GM11168 (cell line): ENCODE data around the gene ISM1.

ENCODE experiments used
- in situ Hi-C: fragments of 300-500 bp; cut with MboI; formaldehyde crosslinking; loops from one replicate; pipeline ENCODE4 v1.12.0; 2022; ENCODE audit warnings: low sequenced_read_pairs; ENCODE audit not compliant: unreplicated experiment

ISM1 gene

DNA sequence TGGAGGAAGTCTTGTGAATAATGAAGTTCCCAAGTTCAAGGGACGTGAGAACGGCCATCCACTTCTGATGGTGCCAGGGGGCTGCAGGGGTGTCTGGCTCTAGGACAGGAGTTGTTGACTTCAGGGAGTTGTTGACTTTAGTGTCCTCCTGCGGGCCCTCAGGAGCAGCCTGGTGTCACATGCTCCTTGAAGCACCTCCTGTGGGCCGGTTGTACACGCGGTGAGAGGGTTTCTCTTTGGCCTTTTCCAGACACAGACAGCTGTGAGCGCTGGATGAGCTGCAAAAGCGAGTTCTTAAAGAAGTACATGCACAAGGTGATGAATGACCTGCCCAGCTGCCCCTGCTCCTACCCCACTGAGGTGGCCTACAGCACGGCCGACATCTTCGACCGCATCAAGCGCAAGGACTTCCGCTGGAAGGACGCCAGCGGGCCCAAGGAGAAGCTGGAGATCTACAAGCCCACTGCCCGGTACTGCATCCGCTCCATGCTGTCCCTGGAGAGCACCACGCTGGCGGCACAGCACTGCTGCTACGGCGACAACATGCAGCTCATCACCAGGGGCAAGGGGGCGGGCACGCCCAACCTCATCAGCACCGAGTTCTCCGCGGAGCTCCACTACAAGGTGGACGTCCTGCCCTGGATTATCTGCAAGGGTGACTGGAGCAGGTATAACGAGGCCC is 77.8 kb downstream of the ISM1 start:
- in situ Hi-C loops = no loop called here

DNA sequence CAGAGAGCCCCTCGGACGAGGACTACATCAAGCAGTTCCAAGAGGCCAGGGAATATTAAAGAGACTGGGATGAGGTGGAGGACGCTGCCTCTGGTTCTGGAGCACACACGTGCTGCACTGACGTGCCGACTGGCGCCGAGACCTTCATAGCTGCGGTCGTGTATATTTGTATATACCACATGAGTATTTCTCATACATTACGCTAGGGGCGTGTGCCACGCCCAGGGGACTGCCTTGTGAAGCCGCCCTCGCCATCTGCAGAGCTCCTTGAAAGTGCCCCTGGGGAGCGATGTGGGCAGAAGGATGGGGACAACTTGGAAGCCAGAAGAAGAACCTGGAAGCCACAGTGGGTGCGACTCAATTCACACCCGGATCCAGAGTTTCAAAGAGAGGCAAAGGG is 78.3 kb downstream of the ISM1 start:
- in situ Hi-C loops = no loop called here

DNA sequence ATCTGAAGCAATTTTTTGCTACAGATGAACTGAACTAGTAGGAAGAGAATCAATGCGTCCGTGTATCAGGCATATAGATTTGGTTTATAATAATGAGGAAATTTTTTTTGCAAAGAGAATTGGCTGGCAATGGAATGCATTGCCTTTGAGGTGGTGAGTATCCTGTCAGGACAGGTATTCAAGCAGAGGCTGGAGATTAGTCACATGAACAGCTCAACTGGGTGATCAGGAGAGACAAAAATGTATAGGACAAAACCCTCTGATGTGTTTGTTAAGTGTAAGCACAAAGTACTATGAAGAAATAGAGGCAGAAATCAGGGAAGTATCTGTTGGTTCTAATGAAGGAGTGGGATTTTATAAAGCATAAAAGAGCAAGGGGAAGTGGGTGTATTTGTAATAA is 80.5 kb downstream of the ISM1 start:
- in situ Hi-C loops = no loop called here

DNA sequence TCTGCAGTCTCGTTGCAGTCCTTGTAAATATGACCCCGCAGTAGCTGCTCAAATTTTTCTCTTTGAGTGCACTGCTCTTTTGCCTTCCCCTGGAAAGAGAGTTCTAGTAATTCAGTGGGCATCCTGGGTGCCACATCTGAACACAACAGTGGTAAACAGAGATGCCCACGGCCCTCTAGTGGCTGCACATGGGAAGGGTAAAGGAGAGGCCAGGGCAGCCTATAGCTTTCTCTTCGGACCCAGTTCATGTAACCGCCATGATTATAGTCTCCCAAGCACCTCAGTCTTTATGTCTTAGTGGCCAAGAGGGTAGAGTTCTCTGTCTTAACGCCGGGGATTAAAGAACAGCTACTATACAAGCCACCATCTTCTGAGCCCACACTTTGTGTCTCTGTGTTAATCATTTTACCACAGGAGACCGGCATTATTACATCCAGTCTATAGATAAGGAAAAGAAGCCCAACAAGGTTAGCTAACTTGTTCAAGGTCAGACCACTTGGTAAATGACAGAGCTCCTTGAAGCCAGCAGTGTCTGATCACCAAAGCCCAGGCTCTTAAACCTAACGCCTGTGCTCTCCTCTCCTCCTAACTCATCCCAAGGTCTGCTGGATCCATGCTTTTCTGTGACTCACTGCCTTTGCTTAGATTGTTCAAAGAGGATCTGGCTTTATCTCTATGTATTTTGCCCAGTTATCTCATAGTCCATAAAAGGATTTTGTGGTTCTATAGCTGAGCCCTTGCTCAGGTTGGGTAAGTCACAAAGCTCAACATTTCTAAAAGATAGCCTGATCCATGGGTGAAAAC is 81.8 kb downstream of the ISM1 start:
- in situ Hi-C loops = no loop called here

DNA sequence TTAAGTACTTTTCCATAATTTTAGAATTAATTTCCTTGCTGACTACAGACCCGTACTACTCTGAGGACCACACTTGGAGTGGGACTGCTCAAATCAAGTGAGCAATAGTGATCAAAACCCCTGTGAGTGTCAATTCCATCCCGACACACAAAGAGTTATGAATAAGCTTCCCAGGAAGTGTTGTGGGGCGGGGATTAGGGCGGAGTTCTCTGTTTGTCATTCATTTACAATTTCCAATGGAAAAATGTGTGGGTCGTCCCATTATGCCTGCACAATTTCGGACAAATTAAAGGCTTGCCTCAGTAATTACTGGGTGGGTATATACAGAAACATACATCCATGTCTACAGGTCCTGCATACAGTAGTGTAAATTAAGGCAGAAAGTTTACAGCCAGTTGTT is 84.2 kb downstream of the ISM1 start:
- in situ Hi-C loops = no loop called here

DNA sequence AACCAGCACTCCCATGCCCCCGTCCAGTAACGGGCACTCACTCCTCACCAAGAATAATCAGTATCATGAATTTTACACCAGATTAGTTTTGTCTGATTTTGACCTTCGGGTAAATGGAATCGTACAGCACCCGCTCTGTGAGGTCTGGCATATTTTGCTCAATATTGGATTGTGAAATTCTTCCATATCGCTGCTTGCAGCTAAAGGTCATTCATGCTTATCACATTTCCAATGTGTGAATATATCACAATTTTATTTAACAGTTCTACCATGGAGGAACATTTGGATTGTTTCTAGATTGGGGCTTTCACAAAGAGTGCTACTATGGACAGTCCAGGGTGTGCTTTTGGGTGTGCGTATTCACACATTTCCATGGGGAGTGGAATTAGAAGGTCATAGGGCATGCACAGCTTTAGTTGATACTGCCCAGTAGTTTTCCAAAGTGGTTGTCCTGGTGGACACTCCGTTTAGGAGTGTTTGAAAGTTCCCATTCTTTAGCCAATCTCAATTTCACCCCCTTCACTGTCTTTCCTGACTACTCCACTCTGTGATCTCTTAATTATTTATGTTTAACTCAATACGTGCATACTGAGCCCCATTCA is 86.6 kb downstream of the ISM1 start:
- in situ Hi-C loops = no loop called here

DNA sequence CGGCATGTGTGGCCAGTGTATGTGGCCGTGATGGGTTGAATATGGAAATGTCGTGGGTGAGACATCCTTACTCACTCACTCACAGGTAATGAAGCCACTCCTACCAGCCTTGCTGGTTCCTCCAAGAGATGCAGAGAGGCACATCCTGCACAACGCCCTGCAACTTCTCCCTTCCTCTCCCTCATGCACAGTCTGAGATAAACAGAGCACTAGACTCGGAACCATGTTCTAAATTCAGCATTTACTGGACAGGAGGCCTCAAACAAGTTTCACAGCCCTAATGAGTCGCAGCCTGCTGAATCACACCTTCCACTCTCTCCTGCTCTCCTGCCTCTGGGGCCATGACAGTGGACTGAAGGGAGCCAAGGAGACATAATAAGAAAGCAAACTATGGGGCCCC is 91.2 kb downstream of the ISM1 start:
- in situ Hi-C loops = no loop called here

DNA sequence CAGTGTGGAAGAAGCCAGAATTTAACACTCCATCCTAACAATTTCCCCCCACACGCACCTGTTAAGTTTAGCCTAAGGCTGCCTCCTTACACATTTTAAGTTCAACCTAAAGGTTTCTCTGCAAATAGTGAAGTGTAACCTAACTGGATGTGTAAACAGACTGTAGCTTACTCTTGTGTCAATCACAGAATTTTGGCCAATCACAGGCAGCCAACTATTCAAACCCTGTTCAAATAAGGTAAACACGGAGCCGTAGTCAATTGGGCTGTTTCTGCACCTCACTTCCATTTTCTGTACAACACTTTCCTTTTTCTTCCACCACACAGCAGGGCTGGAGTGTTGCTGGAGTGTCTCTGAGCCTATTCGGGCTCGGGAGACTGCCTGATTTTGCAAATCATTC is 92.1 kb downstream of the ISM1 start:
- in situ Hi-C loops = no loop called here

DNA sequence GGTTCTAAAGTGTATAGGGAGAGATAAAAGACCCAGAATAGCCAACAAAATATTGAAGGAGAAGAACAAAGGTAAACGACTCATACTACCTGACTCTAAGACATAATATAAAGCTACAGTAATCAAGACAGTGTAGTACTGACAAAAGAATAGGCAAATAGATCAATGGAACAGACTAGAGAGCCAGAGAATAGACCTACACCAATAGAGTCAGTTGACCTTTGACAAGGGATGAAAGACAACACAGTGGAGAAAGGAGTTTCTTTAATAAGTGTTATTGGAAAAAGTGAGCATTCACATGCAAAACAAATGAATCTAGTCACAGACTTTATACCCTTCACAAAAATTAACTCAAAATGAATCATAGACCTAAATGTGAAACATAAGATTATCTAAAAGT is 96.4 kb downstream of the ISM1 start:
- in situ Hi-C loops = no loop called here

DNA sequence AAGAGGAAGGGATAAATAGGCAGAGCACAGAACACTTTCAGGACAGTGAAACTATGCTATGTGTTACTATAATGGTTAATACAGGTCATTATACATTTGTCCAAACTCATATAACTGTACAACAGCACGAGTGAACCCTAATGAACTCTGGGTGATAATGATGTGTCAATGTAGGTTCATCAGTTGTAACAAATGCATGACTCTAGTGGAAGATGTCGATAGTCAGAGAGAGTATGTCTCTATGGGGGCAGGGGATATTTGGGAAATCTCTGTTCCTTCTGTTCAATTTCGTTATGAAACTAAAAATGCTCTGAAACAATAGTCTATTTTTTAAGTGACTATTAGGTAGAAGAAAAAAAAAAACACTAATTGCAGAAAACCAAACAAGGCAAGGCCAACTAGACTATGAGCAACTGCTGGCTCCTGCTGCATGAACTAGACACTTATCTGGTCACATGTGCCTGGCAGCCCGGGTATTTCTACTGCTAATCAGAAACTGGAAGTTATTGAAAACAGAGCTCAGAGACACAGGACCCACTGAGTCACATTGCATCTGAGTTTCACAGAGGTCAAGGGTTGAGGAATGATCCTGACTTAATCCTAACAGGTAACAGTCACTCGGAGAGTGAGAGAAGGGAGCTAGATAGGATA is 97.9 kb downstream of the ISM1 start:
- in situ Hi-C loops = no loop called here

DNA sequence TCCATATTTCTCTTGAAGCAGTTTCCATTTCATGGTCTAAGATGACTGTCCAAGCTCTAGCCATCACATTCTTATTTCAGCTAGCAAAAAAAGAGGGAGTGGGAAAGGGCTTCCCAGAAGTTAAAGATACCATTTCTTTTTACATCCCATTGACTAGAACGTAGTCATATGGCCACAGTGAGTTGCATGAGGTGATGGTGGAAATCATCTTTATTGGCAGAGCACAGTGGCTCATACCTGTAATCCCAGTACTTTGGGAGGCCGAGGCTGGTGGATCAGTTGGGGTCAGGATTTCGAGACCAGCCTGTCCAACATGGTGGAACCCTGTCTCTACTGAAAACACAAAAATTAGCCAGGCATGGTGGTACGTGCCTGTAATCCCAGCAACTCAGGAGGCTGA is 99.6 kb downstream of the ISM1 start:
- in situ Hi-C loops = no loop called here

DNA sequence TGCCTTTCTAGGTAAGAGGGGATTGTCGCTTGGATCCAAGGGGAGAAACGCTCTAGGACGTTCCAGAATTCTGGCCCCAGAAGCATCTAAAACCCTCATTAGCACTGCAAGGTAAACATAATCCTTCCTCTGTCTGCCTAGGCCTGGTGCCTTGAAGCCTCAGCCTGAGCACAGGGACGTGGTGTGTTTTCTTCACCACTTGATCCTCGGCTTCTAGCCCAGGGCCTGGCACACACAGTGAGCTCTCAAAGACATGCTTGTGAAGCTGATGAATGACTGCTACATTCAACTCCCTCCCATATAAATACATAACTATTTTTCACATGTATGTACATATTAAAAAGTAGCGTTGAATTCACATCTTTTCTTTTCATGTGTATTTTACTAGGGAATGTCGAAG is 100.3 kb downstream of the ISM1 start:
- in situ Hi-C loops = no loop called here

DNA sequence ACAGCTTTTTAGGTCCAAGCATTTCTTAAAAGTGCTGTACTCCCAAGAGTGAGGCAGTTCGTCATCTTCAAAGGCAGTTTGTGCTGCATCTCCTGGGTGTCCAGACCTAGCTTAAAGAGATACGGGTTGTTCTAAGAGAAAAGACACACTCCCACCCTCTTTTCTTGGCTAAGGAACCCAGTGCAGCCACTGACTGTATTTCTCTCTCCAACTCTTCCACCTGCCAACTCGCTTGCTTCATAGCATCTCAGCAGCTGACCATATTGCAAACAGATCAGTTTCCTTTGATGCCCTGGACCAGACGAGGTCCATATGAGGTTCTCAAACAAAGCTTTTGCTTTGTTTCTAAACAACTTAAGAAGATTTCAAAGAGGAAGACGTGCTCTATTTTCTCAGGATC is 101.1 kb downstream of the ISM1 start:
- in situ Hi-C loops = no loop called here

DNA sequence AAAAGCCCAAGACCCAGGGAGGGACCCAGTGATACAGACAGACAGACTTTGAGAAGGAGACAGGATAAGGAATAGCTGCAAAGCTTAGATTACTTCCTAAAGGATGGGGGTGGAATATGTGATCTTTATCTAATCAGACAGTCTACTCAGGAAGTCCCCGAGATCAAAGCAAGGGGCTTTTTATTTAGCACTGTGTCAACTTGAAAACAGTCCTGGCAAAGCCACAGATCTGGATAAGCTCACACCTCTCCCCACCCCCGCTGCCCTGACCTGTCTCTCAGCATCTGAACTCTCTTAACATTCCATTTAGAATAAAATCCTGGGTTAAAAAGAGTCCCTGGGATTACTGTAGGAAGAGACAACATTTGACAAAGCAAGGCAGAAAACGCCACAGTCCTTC is 101.5 kb downstream of the ISM1 start:
- in situ Hi-C loops = no loop called here

DNA sequence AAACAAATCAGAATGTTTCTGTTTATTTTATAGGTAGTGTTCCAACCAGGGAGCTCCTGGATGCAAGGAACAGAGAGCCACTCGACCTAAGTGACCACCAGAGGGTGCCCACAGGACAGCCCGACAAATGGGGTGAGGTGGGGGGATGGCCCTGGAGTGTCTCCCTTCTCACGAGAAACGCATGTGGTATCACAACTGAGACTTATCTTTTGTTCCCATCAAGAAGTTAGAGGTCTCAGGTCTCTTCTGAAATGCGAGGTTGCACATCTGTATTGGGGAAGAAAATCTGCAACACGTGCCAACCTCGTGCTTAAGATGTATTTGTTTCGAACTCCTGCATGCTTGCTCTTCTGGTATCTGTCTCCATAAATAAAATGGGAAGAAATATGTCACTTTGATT is 104.0 kb downstream of the ISM1 start:
- in situ Hi-C loops = no loop called here

DNA sequence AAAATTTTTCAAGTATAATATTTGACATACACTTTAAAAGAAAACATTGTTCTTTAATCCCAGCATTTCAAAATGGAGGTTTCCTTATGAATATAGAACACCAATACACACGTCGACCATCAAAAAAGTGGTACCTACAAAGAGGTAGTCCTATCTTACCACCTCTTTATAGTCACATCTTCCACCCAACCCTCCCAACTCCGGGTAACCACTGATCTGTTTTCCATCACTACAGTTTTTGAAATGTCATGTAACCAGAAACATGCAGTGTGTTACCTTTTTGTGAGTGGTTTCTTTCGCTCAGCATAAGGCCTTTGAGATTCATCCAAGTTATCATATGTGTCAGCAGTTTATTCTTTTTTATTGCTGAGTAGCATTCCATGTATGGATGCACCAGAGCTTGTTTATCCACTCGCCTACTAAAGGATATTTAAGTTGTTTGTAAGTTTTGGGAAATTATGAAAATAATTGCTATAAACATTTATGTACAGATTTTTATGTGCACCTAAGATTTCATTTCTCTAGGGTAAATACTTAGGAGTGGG is 104.8 kb downstream of the ISM1 start:
- in situ Hi-C loops = no loop called here

DNA sequence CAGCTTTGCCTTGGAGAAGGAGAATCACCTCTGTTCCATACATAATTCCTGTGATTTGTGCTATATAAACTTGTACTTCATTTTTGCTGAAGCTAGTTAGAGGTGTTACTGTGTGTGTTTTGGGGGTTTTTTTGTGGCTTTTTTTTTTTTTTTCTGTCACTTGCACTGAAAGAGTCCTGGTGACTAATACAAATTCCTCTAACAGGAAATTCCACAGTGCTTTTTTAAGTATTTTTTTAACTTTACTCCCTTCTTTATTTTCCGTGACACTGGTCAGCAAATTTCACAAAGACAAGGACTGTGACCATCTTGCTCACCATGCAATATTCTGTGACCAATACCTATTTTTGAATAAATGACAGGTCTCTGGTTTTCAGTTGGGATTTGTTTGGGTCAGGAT is 110.5 kb downstream of the ISM1 start:
- in situ Hi-C loops = no loop called here

DNA sequence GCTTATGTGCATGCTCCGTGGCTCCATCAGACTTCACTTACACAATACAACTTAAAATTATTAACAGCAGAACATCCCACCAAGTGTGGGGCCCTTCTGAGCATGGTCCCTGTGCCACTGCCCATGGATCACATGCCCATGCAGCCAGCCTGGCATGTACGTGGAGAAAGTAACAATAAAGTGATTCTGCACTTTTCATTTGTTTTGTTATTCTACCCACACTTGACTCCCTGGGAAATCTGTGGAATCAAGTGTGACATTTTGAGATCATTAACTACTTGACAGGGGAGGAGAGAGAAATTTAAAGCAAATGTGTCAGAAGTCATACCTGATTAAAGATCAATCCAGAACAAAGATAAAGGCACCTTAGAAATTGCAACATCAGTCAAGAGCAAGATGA is 112.0 kb downstream of the ISM1 start:
- in situ Hi-C loops = no loop called here

DNA sequence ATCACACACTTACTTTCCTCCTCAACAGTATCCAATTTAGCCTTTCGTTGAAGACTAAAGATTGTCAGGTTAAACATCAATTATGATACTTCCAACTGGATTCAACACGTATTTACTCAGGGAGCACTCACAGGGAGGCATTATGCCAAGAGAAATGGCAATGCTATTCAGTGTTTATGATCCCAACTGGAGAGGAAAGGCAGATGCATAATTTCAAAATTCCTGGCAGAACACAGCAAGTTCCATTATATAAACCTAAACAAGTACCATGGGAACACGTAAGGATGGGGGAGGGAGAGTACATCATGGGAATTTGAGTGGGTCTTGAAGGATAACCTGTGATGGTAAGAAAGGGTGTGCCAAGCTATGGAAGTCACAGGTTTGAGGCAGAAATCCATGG is 112.7 kb downstream of the ISM1 start:
- in situ Hi-C loops = no loop called here

DNA sequence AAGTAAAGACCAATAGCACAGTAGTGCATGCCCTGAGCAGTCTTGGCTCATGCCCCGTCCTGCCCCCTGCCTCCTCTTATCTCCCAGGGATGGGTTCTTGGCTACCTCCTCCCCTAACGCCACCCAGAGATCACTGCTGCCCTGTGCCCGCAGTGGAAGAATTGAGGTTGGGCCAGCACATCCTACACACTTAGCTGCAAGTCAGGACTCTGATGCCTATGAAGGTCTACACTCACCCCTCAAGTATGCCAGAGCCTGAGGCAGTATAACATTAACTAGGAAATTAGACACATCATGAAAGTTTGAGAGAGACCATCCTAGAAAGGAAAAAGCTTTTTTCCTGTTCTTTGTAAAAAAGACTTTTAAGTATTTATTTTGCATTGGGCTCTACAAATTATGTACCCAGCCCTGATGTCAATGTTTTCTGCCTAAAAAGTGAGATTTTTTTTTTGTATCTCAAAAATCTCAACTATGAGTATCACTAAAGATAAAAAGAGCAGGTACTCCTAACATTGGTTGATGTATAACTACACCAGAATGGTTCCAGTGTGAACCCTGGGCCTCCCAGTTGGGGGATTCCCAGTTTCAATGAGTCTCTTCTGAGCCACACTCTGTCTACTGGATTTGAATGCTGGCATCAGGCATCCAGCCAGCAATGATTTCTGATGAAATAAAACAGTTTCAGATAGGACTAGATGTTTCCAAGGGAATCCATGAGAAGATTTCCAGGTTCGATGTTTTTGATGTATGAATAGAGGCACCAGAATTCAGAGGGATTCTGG is 115.4 kb downstream of the ISM1 start:
- in situ Hi-C loops = no loop called here
